H1 (cell line): ENCODE data around the gene TNFRSF1A. TPM values are rescaled to one million over a fixed set of nuclear protein-coding genes. Genes with fewer than 3 reads are reported as not detected.

Experiments
- CTCF ChIA-PET: fragments of 300-600 bp; sonication (Branson Sonifier 250); formaldehyde crosslinking; loops from one replicate; lab custom pipeline; 2021; ENCODE audit not compliant: partially characterized antibody; lab: Charles Lee
- POLR2A ChIA-PET: fragments of 300-600 bp; sonication (Branson Sonifier 250); formaldehyde crosslinking; loops from one replicate; lab custom pipeline; 2021; ENCODE audit warnings: inconsistent platforms; ENCODE audit not compliant: partially characterized antibody; lab: Charles Lee
- DNase-seq, 2 experiments: peaks; one replicate each; pipeline versions ENCODE4 v3.0.0 to v3.0.0-alpha.2; 2010 to 2022; ENCODE audit warnings: low spot score in 2 of 2, low read depth in 1 of 2, mixed read lengths in 1 of 2
- FAIRE-seq: peaks from 2 replicates; lab custom pipeline; 2011; peaks lifted over from hg19 to GRCh38; lab: Jason Lieb, UNC
- H2AFZ ChIP-seq: 2 replicates; pipeline ENCODE4 v1.8.1; 2012; ENCODE audit warnings: low read length, inconsistent platforms
- H2AK5ac ChIP-seq: 2 replicates; pipeline ENCODE4 v1.6.1; 2013; ENCODE audit warnings: low read depth, low read length
- H2BK120ac ChIP-seq: replicated peaks from 2 replicates; pipeline ENCODE3; 2013; ENCODE audit warnings: low read depth, low read length, inconsistent platforms
- H2BK12ac ChIP-seq: 2 replicates; pipeline ENCODE4 v1.6.1; 2013; ENCODE audit warnings: low read depth, low read length
- H2BK15ac ChIP-seq: 2 replicates; pipeline ENCODE4 v1.6.1; 2013; ENCODE audit warnings: low read length
- H2BK20ac ChIP-seq: 2 replicates; pipeline ENCODE4 v1.6.1; 2013; ENCODE audit warnings: low read length
- H2BK5ac ChIP-seq: 2 replicates; pipeline ENCODE4 v1.6.1; 2013; ENCODE audit warnings: low read depth, low read length
- H3K14ac ChIP-seq: 2 replicates; pipeline ENCODE4 v1.6.1; 2013; ENCODE audit warnings: inconsistent platforms; ENCODE audit not compliant: insufficient read length
- H3K18ac ChIP-seq: 2 replicates; pipeline ENCODE4 v1.6.1; 2013; ENCODE audit warnings: low read length; ENCODE audit errors: extremely low read depth
- H3K23ac ChIP-seq: 2 replicates; pipeline ENCODE4 v1.6.1; 2013; ENCODE audit warnings: inconsistent platforms; ENCODE audit not compliant: insufficient read length
- H3K23me2 ChIP-seq: 2 replicates; pipeline ENCODE4 v1.6.1; 2013; ENCODE audit warnings: low read depth, low read length
- H3K27ac ChIP-seq: 2 replicates; pipeline ENCODE4 v1.6.1; 2011; ENCODE audit warnings: low read depth, low read length, inconsistent platforms
- H3K27me3 ChIP-seq, 4 experiments: replicated peaks in 1 of 4; 1 replicate in 1 of 4; 2 replicates in 3 of 4; pipeline versions ENCODE4 v1.6.1 to v1.8.1; 2011 to 2013; ENCODE audit warnings: low read length in 3 of 4, mild to moderate bottlenecking in 3 of 4, inconsistent platforms in 2 of 4, mixed read lengths in 2 of 4, moderate library complexity in 1 of 4; ENCODE audit not compliant: control insufficient read depth in 3 of 4, insufficient read depth in 3 of 4; ENCODE audit errors: extremely low read depth in 1 of 4
- H3K36me3 ChIP-seq, 4 experiments: 2 replicates each; pipeline versions ENCODE4 v1.6.1 to v1.8.1; 2011 to 2013; ENCODE audit warnings: mild to moderate bottlenecking in 4 of 4, low read length in 3 of 4, moderate library complexity in 2 of 4, control low read depth in 1 of 4, inconsistent platforms in 1 of 4; ENCODE audit not compliant: insufficient read depth in 4 of 4, control insufficient read depth in 2 of 4
- H3K4ac ChIP-seq: replicated peaks from 2 replicates; pipeline ENCODE3; 2013; ENCODE audit warnings: low read length, low read depth, mixed read lengths, inconsistent platforms; ENCODE audit not compliant: insufficient read length
- H3K4me1 ChIP-seq, 4 experiments: replicated peaks in 1 of 4; 1 replicate in 1 of 4; 2 replicates in 3 of 4; pipeline versions ENCODE4 v1.6.1 to v1.8.1; 2011 to 2013; ENCODE audit warnings: low read length in 3 of 4, inconsistent platforms in 2 of 4, mixed read lengths in 1 of 4; ENCODE audit not compliant: insufficient read depth in 4 of 4, control insufficient read depth in 3 of 4
- H3K4me2 ChIP-seq, 2 experiments: 2 replicates each; pipeline versions ENCODE4 v1.6.1 to v1.8.1; 2011 to 2013; ENCODE audit warnings: low read depth in 2 of 2, low read length in 2 of 2, control low read depth in 1 of 2, inconsistent platforms in 1 of 2, mild to moderate bottlenecking in 1 of 2; ENCODE audit not compliant: insufficient read depth in 1 of 2
- H3K4me3 ChIP-seq, 4 experiments: fragments of 200-600, 300-600 bp in 1 of 4; sonication (generic), shearing (Covaris generic), sonication (Bioruptor Twin) in 1 of 4; 2 replicates each; pipeline versions ENCODE4 v1.5.1 to v1.8.1; 2011 to 2016; ENCODE audit warnings: low read length in 4 of 4, low read depth in 3 of 4, control low read depth in 2 of 4, inconsistent platforms in 2 of 4, mild to moderate bottlenecking in 2 of 4, mixed read lengths in 1 of 4, moderate library complexity in 1 of 4; ENCODE audit not compliant: insufficient read depth in 2 of 4; ENCODE audit errors: extremely low read depth in 1 of 4
- H3K56ac ChIP-seq: replicated peaks from 2 replicates; pipeline ENCODE3; 2013; ENCODE audit warnings: low read depth, mild to moderate bottlenecking, mixed read lengths, low read length, inconsistent platforms; ENCODE audit not compliant: insufficient read length
- H3K79me1 ChIP-seq: 2 replicates; pipeline ENCODE4 v1.6.1; 2013; ENCODE audit warnings: low read depth, low read length, control low read depth
- H3K79me2 ChIP-seq, 2 experiments: 2 replicates each; pipeline versions ENCODE4 v1.6.1 to v1.8.1; 2012 to 2013; ENCODE audit warnings: low read length in 2 of 2, mild to moderate bottlenecking in 2 of 2, inconsistent platforms in 1 of 2; ENCODE audit not compliant: insufficient read depth in 2 of 2, control insufficient read depth in 1 of 2
- H3K9ac ChIP-seq, 4 experiments: replicated peaks in 1 of 4; 1 replicate in 1 of 4; 2 replicates in 3 of 4; pipeline versions ENCODE4 v1.6.1 to v1.8.1; 2011 to 2013; ENCODE audit warnings: low read depth in 3 of 4, low read length in 3 of 4, control low read depth in 2 of 4, mild to moderate bottlenecking in 2 of 4, moderate library complexity in 2 of 4, inconsistent platforms in 1 of 4; ENCODE audit errors: extremely low read depth in 1 of 4
- H3K9me3 ChIP-seq, 2 experiments: 2 replicates each; pipeline versions ENCODE4 v1.6.1 to v1.8.1; 2012 to 2013; ENCODE audit warnings: mild to moderate bottlenecking in 2 of 2, moderate library complexity in 2 of 2, control low read depth in 1 of 2, inconsistent platforms in 1 of 2, low read depth in 1 of 2, low read length in 1 of 2, mixed read lengths in 1 of 2; ENCODE audit not compliant: insufficient read depth in 2 of 2
- H4K20me1 ChIP-seq, 2 experiments: replicated peaks in 1 of 2; 2 replicates each; pipeline versions ENCODE3 to v1.8.1; 2011 to 2013; ENCODE audit warnings: inconsistent platforms in 2 of 2, low read length in 2 of 2, mild to moderate bottlenecking in 1 of 2; ENCODE audit not compliant: insufficient read depth in 2 of 2, control insufficient read depth in 1 of 2
- H4K5ac ChIP-seq: 2 replicates; pipeline ENCODE4 v1.6.1; 2013; ENCODE audit warnings: low read length, low read depth, mixed read lengths, inconsistent platforms; ENCODE audit not compliant: insufficient read length
- H4K8ac ChIP-seq: 2 replicates; pipeline ENCODE4 v1.8.0; 2013; ENCODE audit warnings: mild to moderate bottlenecking, moderate library complexity, low read length, inconsistent platforms; ENCODE audit not compliant: insufficient read depth; ENCODE audit errors: extremely low read depth
- H4K91ac ChIP-seq: replicated peaks from 2 replicates; pipeline ENCODE3; 2013; ENCODE audit warnings: low read length, mixed read lengths, inconsistent platforms; ENCODE audit not compliant: insufficient read length
- GTF2F1 ChIP-seq: IDR thresholded peaks from 2 replicates; pipeline ENCODE4 v1.6.1; 2012; ENCODE audit warnings: low read depth, low read length, improper control_type of control experiment, borderline replicate concordance
- MAX ChIP-seq: IDR thresholded peaks from 2 replicates; pipeline ENCODE4 v1.6.1; 2012; ENCODE audit warnings: inconsistent platforms
- RBBP5 ChIP-seq: IDR thresholded peaks from 2 replicates; pipeline ENCODE4 v1.7.1; 2012; ENCODE audit warnings: low read depth, mild to moderate bottlenecking, inconsistent platforms, low read length, moderate library complexity, borderline replicate concordance
- RFX5 ChIP-seq: IDR thresholded peaks from 2 replicates; pipeline ENCODE4 v1.6.1; 2011; ENCODE audit warnings: low read depth, low read length, improper control_type of control experiment, borderline replicate concordance
- USF2 ChIP-seq: IDR thresholded peaks from 2 replicates; pipeline ENCODE4 v1.6.1; 2011; ENCODE audit warnings: low read length, improper control_type of control experiment
- WGBS, 2 experiments: shearing (Covaris generic) in 1 of 2; methylation state at CpG; one replicate each; pipeline versions ENCODE4 v1.1.6 to v1.1.7; 2013 to 2015; ENCODE audit warnings: low lambda C conversion rate in 2 of 2, mixed read lengths in 2 of 2, inconsistent platforms in 1 of 2, low coverage in 1 of 2, missing lambda C conversion rate in 1 of 2; ENCODE audit not compliant: insufficient replicate concordance in 2 of 2, insufficient coverage in 1 of 2, insufficient read length in 1 of 2; ENCODE audit errors: extremely low coverage in 1 of 2, missing lambda C conversion rate in 1 of 2; 5-methylcytosine and 5-hydroxymethylcytosine counted together
- polyA plus RNA-seq, 7 experiments: library from polyadenylated mRNA; depleted of rRNA in 3 of 7; stranded (reverse) in 5 of 7; unstranded in 2 of 7; fragments of >200 nt in 5 of 7; fragments of 200-250 nt in 2 of 7; gene quantifications; 1 replicate in 5 of 7; 2 replicates in 1 of 7; 4 replicates in 1 of 7; pipeline versions ENCODE4 v1.2.1 to v1.2.3, GENCODE V29; 2011 to 2013; ENCODE audit warnings: missing spikeins in 2 of 7, mixed read lengths in 2 of 7
- total RNA-seq: library from RNA; stranded (reverse); fragmentation: NEBNext Ultra II Directional; extraction: Animal tissue kit (Norgen Biotek cat#: 25700); gene quantifications from 2 replicates; pipeline ENCODE4 v1.2.1, GENCODE V29; 2021

TNFRSF1A gene
- total and polyA plus RNA-seq, 2 of the 8 experiments (the other 6 are each of a cell fraction or from before 2014, with no cell fraction given), result 28.7 to 42.1 TPM

- Histone ChIP-seq H3K4ac (no peak overlapping the region), H2AFZ (no peak overlapping the region), H2BK15ac (no peak overlapping the region), H3K9me3 (no peaks in the 10 kb centered on the region), H3K23me2 (peaks cover 1% of the 10 kb centered on the region; the same call in 1 of the 2 replicates), H2AK5ac (no peak overlapping the region), H3K4me1 (peaks cover 0 to 4% (median 0%) of the 10 kb centered on the region in 4 experiments; a peak in 1 of 7 replicates), H3K23ac (no peak overlapping the region), H2BK120ac (no peak overlapping the region), H4K5ac (no peak overlapping the region), H4K20me1 (no peaks in the 10 kb centered on the region), H2BK20ac (no peak overlapping the region), H3K79me2 (no peaks in the 10 kb centered on the region), H3K79me1 (no peaks in the 10 kb centered on the region), H3K56ac (no peak overlapping the region), H3K14ac (no peak overlapping the region), H2BK12ac (no peak overlapping the region), H4K91ac (no peak overlapping the region), H3K27me3 (no peaks in the 10 kb centered on the region), H3K36me3 (no peaks in the 10 kb centered on the region), H3K18ac (no peak overlapping the region), H2BK5ac (no peak overlapping the region), H3K4me3 (no peak overlapping the region), H3K27ac (no peak overlapping the region), H4K8ac (no peak overlapping the region; the same call in 1 of the 2 replicates), H3K4me2 (no peak overlapping the region), H3K9ac (no peak overlapping the region)
- WGBS, 2 experiments, result 91% methylated on average over 12 of the region's 15 CpGs; no CpG with 5 or more reads in 1 of the 2 experiments
- FAIRE-seq, result no peak
- DNase-seq, result no peak
- POLR2A ChIA-PET, result interaction anchor here (1.0 to 6.0 kb wide), 6 partner anchors 8 to 80 kb away, joined by 3 to 36 read pairs (median 4); partner anchors contain the start of genes SCNN1A and VAMP1
- TF ChIP-seq GTF2F1 (no peak), RFX5 (no peak), RBBP5 (no peak), USF2 (no peak), MAX (no peak)
- CTCF ChIA-PET, result interaction anchor here (0.6 to 1.1 kb wide), 2 partner anchors 15 to 64 kb away, joined by 5 to 7 read pairs; partner anchors contain the start of gene SCNN1A
Observed at GRCh38 chr12:6390084-6390799, 48.4 kb upstream of the TNFRSF1A start.
